GM12874 (cell line): ENCODE data around the gene ITFG2.

Experiments used
- TF ChIP-seq, protein P1 (sequence below): IDR thresholded peaks from 2 replicates; pipeline ENCODE4 v1.5.1; 2011; ENCODE audit warnings: low read depth, mild to moderate bottlenecking, control low read depth, low read length, moderate library complexity; ENCODE audit not compliant: insufficient read depth

ITFG2 gene

DNA sequence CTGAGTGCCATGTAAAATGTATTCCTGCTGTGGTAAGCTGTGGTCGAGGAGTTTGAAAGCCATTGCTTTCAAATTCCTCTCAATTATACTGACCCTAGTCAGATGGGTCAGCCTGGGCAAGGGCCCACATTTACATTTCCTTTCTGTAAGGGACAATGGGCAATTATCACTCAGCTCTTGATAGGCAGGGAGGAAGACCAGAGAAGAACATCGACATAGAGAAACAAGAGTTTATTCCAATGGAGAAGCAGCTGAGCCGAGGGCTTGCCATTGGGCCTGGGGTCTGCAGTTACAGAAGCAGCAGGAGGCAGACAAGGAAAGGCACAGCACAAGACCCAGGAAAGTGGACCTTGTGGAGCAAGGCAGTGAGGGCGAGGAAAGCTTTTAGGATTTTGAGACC, 12.7 kb downstream of the ITFG2 start:
- TF ChIP-seq, protein P1, sequence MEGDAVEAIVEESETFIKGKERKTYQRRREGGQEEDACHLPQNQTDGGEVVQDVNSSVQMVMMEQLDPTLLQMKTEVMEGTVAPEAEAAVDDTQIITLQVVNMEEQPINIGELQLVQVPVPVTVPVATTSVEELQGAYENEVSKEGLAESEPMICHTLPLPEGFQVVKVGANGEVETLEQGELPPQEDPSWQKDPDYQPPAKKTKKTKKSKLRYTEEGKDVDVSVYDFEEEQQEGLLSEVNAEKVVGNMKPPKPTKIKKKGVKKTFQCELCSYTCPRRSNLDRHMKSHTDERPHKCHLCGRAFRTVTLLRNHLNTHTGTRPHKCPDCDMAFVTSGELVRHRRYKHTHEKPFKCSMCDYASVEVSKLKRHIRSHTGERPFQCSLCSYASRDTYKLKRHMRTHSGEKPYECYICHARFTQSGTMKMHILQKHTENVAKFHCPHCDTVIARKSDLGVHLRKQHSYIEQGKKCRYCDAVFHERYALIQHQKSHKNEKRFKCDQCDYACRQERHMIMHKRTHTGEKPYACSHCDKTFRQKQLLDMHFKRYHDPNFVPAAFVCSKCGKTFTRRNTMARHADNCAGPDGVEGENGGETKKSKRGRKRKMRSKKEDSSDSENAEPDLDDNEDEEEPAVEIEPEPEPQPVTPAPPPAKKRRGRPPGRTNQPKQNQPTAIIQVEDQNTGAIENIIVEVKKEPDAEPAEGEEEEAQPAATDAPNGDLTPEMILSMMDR, result no peak

DNA sequence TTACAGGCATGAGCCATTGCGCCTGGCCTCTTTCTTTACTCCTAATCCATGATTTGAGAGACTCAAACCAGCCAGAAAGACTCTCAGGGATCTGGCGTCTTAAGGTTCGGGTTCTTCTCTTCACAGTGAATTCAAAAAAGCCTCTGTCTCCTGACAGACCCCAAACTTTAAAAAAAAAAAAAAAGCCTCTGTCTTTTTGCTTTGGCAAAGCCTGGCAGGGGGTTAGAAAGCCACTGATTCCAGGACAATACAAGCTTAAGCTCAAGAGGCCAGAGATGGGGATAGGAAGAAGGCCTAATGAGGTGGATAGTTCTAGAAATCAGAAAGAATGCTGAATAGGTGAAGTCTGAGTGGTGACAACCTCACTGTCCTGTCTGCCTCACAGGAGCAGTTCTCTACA, 13.6 kb downstream of the ITFG2 start:
- TF ChIP-seq, protein P1, result no peak

DNA sequence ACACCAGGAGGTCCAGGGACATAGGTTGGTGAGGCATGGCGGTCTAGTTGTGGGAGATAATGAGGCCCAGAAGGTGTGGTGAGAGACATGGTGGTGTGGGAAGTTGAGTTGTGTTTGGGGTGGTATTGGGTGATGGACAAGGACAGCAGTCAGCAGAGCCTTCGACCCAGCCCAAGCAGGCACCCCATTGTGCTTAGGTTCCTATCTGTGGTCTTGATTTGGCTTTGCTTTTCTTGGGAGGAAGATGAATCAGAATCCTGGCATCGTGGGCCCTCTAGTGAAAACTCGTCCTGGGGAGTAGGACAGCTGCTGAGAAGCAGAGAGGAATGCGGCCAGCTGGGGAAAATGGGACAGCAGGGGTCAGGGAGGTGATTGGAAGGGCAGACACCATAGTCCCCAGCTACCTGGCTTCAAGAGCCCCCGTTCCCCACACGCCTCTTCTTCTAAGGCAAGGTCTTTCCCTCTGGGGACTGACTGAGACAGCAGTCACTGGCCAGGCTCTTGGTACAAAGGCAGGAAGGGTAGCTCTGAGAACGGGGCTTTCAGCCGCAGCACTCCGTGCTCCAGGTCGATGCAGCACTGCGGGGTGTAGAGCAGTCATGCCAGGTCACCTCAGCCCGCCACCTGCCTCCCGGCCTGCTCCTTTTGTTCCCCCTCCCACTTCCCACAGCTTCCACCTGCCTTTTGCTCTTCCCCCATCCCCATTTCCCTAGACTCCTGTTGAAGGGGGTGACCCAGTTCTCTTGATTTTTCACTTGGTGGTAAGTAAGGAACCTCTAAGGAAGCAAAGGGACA, 14.4 kb downstream of the ITFG2 start:
- TF ChIP-seq, protein P1, result no peak

DNA sequence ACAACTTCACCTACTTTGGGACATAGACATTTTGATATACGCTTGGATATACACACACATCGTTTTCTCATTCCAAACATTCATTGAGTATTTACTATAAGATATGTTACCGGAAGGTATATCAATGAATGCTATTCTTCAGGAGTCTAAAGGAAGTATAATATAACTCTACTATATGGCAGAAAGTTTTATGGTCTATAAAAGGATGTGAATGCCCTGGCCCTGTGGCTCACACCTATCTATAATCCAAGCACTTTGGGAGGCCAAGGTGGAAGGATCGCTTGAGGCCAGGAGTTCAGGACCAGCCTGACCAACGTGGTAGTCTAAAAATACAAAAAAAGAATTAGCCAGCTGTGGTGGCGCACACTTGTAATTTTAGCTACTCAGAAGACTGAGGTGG, 16.8 kb downstream of the ITFG2 start:
- TF ChIP-seq, protein P1, result no peak

DNA sequence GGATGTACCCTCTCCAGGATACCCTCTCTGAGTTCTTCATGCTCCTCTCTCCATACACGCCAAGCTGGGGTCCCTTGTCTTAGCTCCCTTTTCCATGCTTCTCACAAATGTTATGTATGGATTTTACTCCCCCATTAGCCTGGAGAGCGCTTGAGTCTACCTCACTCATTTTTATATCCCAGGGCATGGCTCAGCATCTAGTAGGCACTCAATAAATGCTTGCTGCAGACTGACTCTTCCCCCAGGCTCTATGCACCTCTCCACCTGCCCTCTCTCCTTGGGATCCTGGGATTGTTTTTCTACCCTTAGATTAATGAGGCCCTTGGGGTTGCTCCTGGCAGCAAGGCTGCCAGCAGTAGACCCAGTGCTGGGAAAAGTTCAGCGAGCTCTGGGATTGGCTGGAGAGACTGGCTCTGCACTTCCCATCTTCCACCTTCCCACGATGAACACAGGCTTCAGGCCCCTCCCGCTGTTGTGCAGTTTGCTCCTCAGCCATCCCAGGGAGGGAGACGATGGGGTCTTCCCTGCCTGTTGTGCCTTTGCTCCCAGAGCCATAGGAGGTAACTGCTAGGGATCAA, 20.2 kb downstream of the ITFG2 start:
- TF ChIP-seq, protein P1, result no peak

DNA sequence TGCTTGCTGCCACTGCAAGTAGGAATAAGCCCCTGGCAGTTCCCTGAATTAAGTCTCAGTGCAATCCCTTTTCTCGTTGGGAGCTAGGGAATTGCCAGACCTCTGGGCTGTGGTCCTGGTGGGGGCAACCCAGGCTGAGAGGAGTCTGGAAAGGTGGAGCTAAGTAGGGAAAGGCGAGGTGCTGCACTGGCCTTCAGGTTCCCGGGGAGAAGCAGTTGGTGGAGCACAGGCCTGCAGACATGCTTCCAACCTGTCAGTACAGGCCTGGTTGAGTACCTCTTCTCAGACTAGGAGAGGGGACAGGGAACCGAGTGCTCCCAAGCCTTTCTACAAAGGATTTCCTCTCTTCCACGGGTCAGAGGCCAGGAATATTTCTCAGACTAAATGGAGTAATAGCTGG, 20.9 kb downstream of the ITFG2 start:
- TF ChIP-seq, protein P1, result no peak

DNA sequence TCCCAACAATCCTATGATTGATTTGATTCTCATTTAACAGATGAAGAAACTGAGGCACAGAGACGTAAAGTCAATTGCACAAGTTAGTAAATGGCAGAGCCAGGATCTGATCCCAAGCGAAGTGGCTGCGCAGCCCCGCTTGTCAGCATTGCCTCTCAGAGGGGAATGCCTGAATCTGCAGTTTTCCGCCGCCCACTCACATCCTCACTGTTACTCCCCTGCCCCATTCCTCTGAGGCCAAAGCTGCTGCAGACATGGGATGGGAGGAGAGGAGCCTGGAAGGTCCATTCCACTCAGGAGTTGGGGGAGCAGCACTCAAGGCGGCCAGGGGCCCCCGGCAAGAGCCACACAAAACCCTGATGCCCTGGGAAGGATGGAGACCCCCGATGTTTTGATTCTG, 21.3 kb downstream of the ITFG2 start:
- TF ChIP-seq, protein P1, result no peak
